Chondrocyte (in vitro differentiated cells): ENCODE results near the gene CTNND2. TPM values are rescaled to one million over a fixed set of nuclear protein-coding genes. Genes with fewer than 3 reads are reported as not detected.

ENCODE experiments used
- DNase-seq: peaks from one replicate; pipeline ENCODE4 v3.0.0; 2021; ENCODE audit warnings: mixed read lengths, low spot score
- H3K27ac Mint-ChIP-seq: one replicate; pipeline ENCODE4 v1.8.0; 2021; ENCODE audit warnings: mild to moderate bottlenecking, moderate library complexity, mixed read lengths; ENCODE audit not compliant: unreplicated experiment
- H3K27me3 Mint-ChIP-seq: 2 replicates; pipeline ENCODE4 v1.8.0; 2021; ENCODE audit warnings: low read depth, mixed read lengths
- H3K36me3 Mint-ChIP-seq: 2 replicates; pipeline ENCODE4 v1.8.0; 2021; ENCODE audit warnings: low read depth, mixed read lengths
- H3K4me1 Mint-ChIP-seq: 2 replicates; pipeline ENCODE4 v1.8.0; 2021; ENCODE audit warnings: low read depth, mild to moderate bottlenecking, mixed read lengths
- H3K4me3 Mint-ChIP-seq: one replicate; pipeline ENCODE4 v1.8.0; 2021; ENCODE audit warnings: mild to moderate bottlenecking, moderate library complexity, mixed read lengths; ENCODE audit not compliant: unreplicated experiment
- H3K9me3 Mint-ChIP-seq: 2 replicates; pipeline ENCODE4 v1.8.0; 2021; ENCODE audit warnings: low read depth, mixed read lengths
- total RNA-seq: library from RNA; stranded (reverse); gene quantifications from 3 replicates; pipeline ENCODE4 v1.2.1, GENCODE V29; 2021
- TF ChIP-seq, protein P1 (sequence below): fragments of 200-600 bp; sonication (generic); IDR thresholded peaks from 2 replicates; pipeline ENCODE4 v1.5.0; 2021; ENCODE audit warnings: antibody characterized with exemption, mild to moderate bottlenecking, moderate library complexity

Gene CTNND2
- total RNA-seq, 1 donor from 2014 or later = 2.1 TPM

DNA sequence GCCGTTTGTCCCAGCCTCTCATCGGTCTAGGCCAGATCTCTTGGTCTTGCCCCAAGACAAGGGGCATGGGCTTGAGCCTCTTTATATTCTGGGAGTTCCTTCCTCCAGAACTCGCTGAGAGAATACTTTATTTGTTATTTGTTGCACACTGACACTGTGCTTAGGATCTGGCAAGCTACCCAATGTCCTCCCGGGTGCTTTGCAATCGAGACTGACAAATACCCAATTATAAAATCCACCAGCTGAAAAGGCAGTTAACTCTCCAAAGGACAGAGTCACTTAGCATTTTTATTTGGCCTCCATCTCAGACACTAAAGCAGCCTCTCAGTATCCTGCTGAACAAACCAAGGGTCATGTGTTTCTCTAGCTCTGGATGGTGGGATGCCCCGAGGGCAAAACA lies 643.0 kb downstream of the CTNND2 start:
- no peaks in the 10 kb centered on the region for H3K4me1 Mint-ChIP-seq
- no peak overlapping the region for H3K4me3 Mint-ChIP-seq
- no peaks in the 10 kb centered on the region for H3K9me3 Mint-ChIP-seq
- no peaks in the 10 kb centered on the region for H3K36me3 Mint-ChIP-seq
- no peak overlapping the region for H3K27ac Mint-ChIP-seq
- peaks cover 6% of the 10 kb centered on the region for H3K27me3 Mint-ChIP-seq
- TF ChIP-seq, protein P1, sequence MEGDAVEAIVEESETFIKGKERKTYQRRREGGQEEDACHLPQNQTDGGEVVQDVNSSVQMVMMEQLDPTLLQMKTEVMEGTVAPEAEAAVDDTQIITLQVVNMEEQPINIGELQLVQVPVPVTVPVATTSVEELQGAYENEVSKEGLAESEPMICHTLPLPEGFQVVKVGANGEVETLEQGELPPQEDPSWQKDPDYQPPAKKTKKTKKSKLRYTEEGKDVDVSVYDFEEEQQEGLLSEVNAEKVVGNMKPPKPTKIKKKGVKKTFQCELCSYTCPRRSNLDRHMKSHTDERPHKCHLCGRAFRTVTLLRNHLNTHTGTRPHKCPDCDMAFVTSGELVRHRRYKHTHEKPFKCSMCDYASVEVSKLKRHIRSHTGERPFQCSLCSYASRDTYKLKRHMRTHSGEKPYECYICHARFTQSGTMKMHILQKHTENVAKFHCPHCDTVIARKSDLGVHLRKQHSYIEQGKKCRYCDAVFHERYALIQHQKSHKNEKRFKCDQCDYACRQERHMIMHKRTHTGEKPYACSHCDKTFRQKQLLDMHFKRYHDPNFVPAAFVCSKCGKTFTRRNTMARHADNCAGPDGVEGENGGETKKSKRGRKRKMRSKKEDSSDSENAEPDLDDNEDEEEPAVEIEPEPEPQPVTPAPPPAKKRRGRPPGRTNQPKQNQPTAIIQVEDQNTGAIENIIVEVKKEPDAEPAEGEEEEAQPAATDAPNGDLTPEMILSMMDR = no peak
- no peak for DNase-seq

DNA sequence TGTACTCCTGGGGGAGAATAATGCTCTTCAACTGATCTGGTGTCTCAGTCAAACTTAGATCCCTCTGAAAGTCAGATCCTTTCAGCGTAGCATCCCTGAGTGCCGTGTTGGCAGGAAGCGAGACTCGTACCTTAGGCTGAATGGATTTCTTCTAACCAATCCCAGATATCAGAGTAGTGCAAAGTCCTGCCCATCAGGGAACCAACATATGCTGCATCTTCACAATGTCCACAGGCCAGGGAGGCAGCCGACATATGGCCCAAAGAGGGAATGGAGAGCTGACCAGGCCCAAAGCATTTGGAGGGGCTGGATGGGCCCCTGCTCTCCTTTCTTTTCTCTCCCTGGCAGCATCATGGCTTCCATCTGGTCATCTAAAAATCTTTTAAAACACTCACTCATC lies 646.2 kb downstream of the CTNND2 start:
- Mint-ChIP-seq H3K27ac (no peak overlapping the region), H3K4me1 (no peaks in the 10 kb centered on the region), H3K36me3 (no peaks in the 10 kb centered on the region), H3K4me3 (no peak overlapping the region), H3K27me3 (peaks cover 4% of the 10 kb centered on the region), H3K9me3 (no peaks in the 10 kb centered on the region)
- no peak for DNase-seq
- TF ChIP-seq, protein P1 = no peak

DNA sequence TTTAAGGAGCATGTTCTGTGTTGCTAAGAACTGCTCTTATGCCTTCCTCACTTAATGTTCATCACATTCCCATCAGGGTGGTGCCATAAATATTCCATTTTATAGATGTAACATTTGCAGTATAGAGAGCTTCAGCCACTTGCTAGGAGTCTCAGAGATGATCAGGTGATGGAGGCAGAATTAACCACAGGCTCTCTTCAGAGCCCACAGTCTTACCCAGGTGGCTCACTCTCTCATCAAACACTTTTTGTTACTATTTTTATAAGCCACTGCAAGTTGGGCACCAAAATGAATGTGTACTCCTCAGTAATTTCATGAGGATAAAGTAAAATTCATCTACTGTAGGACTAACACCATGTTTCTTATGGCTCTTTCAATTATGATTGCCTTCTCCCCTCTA lies 651.7 kb downstream of the CTNND2 start:
- H3K4me1 Mint-ChIP-seq = peaks cover 6% of the 10 kb centered on the region
- H3K9me3 Mint-ChIP-seq = no peaks in the 10 kb centered on the region
- TF ChIP-seq, protein P1 = no peak
- no peak overlapping the region for H3K4me3 Mint-ChIP-seq
- no peak overlapping the region for H3K27ac Mint-ChIP-seq
- no peaks in the 10 kb centered on the region for H3K36me3 Mint-ChIP-seq
- DNase-seq = no peak
- no peaks in the 10 kb centered on the region for H3K27me3 Mint-ChIP-seq

DNA sequence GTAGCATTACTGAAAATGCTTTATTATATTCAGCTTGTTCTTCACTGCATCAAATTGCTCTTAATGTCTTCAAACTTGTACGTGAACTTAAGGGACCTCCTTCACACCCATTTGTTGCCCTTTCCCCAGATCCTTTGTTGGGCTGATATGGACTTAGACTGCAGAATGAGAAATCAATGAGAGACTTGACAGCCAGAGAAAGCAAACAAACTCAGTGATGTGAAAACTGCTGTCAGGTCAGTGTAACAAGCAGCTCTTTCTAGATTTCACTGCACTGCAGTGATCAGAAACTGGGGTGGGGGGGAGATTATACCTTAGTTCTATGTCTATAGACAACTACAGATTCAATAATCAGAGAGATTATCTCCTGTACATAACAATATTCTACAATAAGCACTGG lies 652.2 kb downstream of the CTNND2 start:
- no peak overlapping the region for H3K4me3 Mint-ChIP-seq
- DNase-seq = no peak
- H3K27ac Mint-ChIP-seq = no peak overlapping the region
- no peaks in the 10 kb centered on the region for H3K36me3 Mint-ChIP-seq
- H3K27me3 Mint-ChIP-seq = no peaks in the 10 kb centered on the region
- TF ChIP-seq, protein P1 = no peak
- H3K9me3 Mint-ChIP-seq = no peaks in the 10 kb centered on the region
- H3K4me1 Mint-ChIP-seq = peaks cover 6% of the 10 kb centered on the region

DNA sequence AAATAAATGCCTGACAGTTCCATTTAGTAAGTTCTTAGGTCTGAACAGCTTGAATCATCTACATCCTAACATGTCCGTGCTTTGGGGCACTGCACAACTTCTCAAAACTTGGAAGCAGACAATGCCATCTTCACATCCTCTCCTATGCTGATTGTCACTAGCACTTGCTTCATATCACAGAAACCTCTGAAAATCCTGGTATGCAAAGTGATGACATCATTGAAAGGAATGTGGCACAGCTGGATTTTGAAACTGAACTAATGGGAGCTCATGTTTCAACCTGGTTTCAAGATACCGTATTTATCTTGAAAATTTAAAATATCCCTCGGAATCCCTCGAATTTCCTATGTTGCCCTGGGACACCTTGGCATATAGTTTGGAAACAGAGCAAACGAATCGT lies 653.0 kb downstream of the CTNND2 start:
- Mint-ChIP-seq H3K27ac (no peak overlapping the region), H3K9me3 (no peaks in the 10 kb centered on the region), H3K4me1 (peaks cover 6% of the 10 kb centered on the region), H3K36me3 (no peaks in the 10 kb centered on the region), H3K27me3 (no peaks in the 10 kb centered on the region), H3K4me3 (no peak overlapping the region)
- no peak for DNase-seq
- TF ChIP-seq, protein P1 = no peak
